ENCODE results near the gene NUCB1.

Gene NUCB1

DNA sequence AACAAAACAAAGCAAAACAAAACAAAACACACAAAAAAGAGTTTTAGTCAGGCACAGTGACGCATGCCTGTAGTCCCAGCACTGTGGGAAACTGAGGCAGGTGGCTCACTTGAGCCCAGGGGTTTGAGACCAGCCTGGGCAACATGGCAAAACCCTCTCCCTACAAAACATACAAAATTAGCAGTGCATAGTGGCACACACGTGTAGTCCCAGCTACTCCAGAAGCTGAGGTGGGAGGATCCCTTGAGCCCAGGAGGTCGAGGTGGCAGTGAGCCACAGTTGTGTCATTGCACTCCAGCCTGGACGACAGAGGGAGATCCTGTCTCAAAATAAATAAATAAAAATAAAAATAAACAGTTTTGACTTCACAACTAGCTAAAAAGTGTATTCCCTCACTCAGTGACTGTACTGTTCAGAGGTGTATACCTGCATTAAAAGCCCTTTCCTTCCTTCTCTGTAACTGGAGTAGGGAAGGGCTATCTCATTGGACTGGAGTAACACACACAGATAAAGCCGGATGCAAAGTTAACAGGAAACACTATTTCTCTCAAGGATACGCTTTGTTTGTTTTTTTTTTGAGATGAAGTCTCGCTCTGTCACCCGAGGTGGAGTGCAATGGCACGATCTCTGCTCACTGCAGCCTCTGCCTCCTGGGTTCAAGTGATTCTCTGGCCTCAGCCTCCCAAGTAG is 50.9 kb downstream of the NUCB1 start:
- TF ChIP-seq POU2F2 (IDR thresholded peaks at IDR 0.05; ENCODE audit: low read depth, low read length) (no peak), POLR2A (IDR thresholded peaks at IDR 0.05; ENCODE audit: low read depth, low read length) (no peak), SPI1 (IDR thresholded peaks at IDR 0.05; ENCODE audit: low read depth, low read length) (no peak), POLR2AphosphoS5 (IDR thresholded peaks at IDR 0.05; ENCODE audit: low read depth, low read length) (no peak), PAX5 (IDR thresholded peaks at IDR 0.05; ENCODE audit: insufficient read depth, low read length, severe bottlenecking) (no peak), TAF1 (IDR thresholded peaks at IDR 0.05; ENCODE audit: low read depth, low read length) (no peak)
- FAIRE-seq (no peak), DNase-seq (ENCODE audit: insufficient read length, low spot score) (no peak)

DNA sequence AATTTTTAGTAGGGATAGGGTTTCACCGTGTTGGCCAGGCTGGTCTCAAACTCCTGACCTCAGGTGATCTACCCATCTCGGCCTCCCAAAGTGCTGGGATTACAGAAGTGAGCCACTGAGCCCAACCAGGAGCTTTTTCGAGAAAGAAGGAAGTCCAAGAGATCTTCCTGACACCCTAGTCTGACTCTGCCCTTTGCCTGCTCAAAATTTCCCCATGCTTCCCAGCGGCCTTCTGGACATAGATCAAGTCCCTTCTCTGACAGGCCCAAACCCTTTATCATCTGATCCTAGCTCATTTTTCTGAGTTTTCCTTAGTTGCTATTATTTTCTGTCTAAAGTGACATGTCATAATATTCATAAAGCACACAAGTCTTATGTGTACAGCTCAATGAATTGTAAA is 53.0 kb downstream of the NUCB1 start:
- DNase-seq (ENCODE audit: insufficient read length, low spot score): no peak
- FAIRE-seq: no peak
- TF ChIP-seq TAF1 (IDR thresholded peaks at IDR 0.05; ENCODE audit: low read depth, low read length) (no peak), PAX5 (IDR thresholded peaks at IDR 0.05; ENCODE audit: insufficient read depth, low read length, severe bottlenecking) (no peak), SPI1 (IDR thresholded peaks at IDR 0.05; ENCODE audit: low read depth, low read length) (no peak), POLR2A (IDR thresholded peaks at IDR 0.05; ENCODE audit: low read depth, low read length) (no peak), POLR2AphosphoS5 (IDR thresholded peaks at IDR 0.05; ENCODE audit: low read depth, low read length) (no peak), POU2F2 (IDR thresholded peaks at IDR 0.05; ENCODE audit: low read depth, low read length) (no peak)

DNA sequence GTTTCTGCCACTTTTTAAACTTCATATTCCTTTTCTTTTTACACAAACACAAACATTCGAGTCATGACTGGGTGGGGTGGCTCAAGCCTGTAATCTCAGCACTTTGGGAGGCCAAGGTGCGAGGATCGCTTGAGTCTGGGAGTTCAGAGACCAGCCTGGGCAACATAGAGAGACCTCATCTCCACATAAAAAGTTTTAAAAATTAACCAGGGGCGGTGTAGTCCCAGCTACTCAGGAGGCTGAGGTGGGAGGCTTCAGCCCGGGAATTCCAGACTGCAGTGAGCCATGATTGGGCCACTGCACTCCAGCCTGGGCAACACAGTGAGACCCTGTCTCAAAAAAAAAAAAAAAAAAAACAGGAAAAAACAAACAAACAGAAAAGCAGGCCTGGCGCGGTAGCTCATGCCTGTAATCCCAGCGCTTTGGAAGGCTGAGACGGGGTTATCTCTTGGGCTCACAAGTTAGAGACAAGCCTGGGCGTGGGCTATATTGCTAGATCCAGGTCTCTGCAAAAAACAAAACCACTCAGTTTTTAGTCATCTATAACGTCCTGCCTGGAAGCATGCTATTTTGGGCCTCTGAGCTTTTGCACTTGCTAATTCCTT is 54.0 kb downstream of the NUCB1 start:
- no peak for TF ChIP-seq POLR2AphosphoS5 (IDR thresholded peaks at IDR 0.05; ENCODE audit: low read depth, low read length)
- TF ChIP-seq PAX5 (IDR thresholded peaks at IDR 0.05; ENCODE audit: insufficient read depth, low read length, severe bottlenecking): no peak
- no peak for TF ChIP-seq POU2F2 (IDR thresholded peaks at IDR 0.05; ENCODE audit: low read depth, low read length)
- no peak for TF ChIP-seq SPI1 (IDR thresholded peaks at IDR 0.05; ENCODE audit: low read depth, low read length)
- DNase-seq (ENCODE audit: insufficient read length, low spot score) (no peak), FAIRE-seq (no peak)

DNA sequence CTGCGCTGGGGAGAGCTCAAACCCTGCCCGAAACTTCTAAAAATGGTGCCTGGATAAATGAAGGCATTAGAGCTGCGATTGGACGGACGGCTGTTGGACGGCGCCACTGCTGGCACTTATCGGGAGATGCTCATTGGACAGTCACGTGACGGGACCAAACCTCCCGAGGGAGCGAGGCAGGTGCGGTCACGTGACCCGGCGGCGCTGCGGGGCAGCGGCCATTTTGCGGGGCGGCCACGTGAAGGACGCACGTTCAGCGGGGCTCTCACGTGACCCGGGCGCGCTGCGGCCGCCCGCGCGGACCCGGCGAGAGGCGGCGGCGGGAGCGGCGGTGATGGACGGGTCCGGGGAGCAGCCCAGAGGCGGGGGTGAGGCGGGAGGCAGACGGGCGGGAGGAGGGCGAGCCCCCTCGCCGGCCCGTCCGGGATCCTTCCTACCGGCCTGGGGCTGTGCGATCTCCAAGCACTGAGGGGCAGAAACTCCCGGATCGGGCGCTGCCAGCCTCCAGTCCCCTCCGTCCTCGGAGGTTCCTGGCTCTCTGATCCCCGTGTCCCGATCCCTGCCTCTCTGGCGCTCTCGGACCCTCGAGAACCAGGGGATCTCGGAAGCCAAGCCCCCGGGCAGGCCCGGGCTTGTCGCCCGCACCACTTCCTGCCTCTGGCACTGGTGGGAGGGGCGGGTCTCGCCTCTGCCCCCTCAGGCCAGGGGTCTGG is 54.6 kb downstream of the NUCB1 start, which contains the start of gene BAX:
Gene BAX, plus strand, starts transcription at position 281 of the 713 bp plus-strand sequence. Its CDS starts 54 bp downstream, at position 335.
- TF ChIP-seq SPI1 (IDR thresholded peaks at IDR 0.05; ENCODE audit: low read depth, low read length) (0 out of 2 replicates have a peak, but pooled peaks have one; percentile 26), TAF1 (IDR thresholded peaks at IDR 0.05; ENCODE audit: low read depth, low read length) (peak; percentile 61), POU2F2 (IDR thresholded peaks at IDR 0.05; ENCODE audit: low read depth, low read length) (peak; percentile 50; the same call in 1 of the 2 replicates), POLR2A (IDR thresholded peaks at IDR 0.05; ENCODE audit: low read depth, low read length) (peak; percentile 67; the same call in 1 of the 2 replicates), POLR2AphosphoS5 (IDR thresholded peaks at IDR 0.05; ENCODE audit: low read depth, low read length) (peak; percentile 74), PAX5 (IDR thresholded peaks at IDR 0.05; ENCODE audit: insufficient read depth, low read length, severe bottlenecking) (no peak)
- peak; percentile 99 for FAIRE-seq
- DNase-seq (ENCODE audit: insufficient read length, low spot score): peak; percentile 97

DNA sequence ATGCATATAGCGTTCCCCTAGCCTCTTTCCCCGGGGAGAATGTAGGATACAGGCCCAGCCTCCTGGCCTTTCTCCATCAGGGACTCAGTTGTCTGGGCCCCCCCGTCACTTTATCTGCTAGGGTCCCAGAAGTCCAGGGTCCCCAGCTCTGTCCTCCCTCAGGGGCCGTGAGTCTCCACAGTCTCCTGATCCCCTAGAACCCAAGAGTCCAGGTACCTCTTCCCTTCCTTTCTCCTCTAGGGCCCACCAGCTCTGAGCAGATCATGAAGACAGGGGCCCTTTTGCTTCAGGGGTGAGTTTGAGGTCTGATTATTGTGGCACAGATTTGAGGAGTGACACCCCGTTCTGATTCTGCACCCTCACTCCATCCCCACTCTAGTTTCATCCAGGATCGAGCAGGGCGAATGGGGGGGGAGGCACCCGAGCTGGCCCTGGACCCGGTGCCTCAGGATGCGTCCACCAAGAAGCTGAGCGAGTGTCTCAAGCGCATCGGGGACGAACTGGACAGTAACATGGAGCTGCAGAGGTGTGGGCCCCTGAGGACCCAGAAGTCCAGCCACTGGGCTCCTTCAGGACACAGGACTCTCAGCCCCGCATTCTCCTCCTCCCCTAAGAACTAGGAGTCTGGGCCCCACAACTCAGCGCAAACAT is 55.3 kb downstream of the NUCB1 start:
- FAIRE-seq: no peak

DNA sequence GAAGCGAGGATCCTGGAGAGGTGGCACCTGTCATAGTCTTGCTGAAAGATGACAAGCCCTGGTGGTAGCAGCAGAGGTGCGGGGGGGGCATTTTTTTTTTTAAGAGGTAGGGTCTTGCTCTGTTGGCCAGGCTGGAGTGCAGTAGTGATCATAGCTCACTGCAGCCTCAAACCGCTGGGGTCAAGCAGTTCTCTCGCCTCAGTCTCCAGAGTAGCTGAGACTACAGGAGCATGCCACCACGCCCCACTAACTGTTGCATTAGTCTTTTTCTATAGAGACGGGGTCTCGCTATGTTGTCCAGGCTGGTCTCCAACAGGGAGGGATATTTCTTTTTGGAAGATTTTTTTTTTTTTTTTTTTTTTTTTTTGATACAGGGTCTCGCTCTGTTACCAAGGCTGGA is 57.9 kb downstream of the NUCB1 start:
- DNase-seq (ENCODE audit: insufficient read length, low spot score): no peak
- FAIRE-seq: no peak
- TF ChIP-seq POLR2AphosphoS5 (IDR thresholded peaks at IDR 0.05; ENCODE audit: low read depth, low read length) (no peak), POLR2A (IDR thresholded peaks at IDR 0.05; ENCODE audit: low read depth, low read length) (no peak), SPI1 (IDR thresholded peaks at IDR 0.05; ENCODE audit: low read depth, low read length) (no peak), PAX5 (IDR thresholded peaks at IDR 0.05; ENCODE audit: insufficient read depth, low read length, severe bottlenecking) (no peak), POU2F2 (IDR thresholded peaks at IDR 0.05; ENCODE audit: low read depth, low read length) (no peak)

More for the DNA sequence above, 55.3 kb downstream of the NUCB1 start:
- TF ChIP-seq PAX5 (IDR thresholded peaks at IDR 0.05; ENCODE audit: insufficient read depth, low read length, severe bottlenecking): no peak
- TF ChIP-seq POLR2A (IDR thresholded peaks at IDR 0.05; ENCODE audit: low read depth, low read length): no peak
- no peak for TF ChIP-seq TAF1 (IDR thresholded peaks at IDR 0.05; ENCODE audit: low read depth, low read length)
- no peak for TF ChIP-seq POU2F2 (IDR thresholded peaks at IDR 0.05; ENCODE audit: low read depth, low read length)
- TF ChIP-seq SPI1 (IDR thresholded peaks at IDR 0.05; ENCODE audit: low read depth, low read length): no peak
- TF ChIP-seq POLR2AphosphoS5 (IDR thresholded peaks at IDR 0.05; ENCODE audit: low read depth, low read length): no peak
- no peak for DNase-seq (ENCODE audit: insufficient read length, low spot score)

DNA sequence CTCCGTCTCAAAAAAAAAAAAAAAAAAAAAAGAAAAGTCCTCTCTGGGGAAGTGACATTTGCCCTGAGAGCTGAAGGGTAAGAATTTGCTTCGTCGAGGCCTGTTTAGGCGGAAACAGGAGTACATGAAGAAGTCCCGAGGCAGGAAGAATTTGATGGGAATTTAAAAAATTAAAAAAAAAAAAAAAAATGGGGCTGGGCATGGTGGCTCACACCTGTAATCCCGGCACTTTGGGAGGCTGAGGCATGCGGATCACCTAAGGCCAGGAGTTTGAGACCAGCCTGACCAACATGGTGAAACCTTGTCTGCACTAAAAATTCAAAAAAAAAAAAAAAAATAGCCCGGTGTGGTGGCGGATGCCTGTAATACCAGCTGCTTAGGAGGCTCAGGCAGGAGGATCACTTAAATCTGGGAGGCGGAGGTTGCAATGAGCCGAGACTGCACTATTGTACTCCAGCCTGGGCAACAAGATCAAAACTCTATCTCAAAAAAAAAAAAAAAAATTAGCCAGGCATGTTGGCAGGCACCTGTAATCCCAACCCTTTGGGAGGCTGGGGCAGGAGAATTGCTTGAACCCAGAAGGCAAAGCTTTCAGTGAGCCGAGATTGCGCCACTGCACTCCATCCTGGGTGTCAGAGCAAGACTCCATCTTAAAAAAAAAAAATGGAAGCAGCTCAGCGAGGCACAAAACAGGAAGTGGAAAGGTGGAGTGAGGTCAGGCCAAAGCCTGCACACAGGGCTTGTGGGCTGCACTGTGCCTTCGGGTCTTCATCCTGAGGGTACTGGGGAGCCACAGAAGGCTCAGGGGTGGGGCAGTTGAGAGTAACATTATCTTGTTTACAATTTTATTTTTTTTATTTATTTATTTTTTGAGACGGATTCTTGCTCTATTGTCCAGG is 59.5 kb downstream of the NUCB1 start:
- no peak for FAIRE-seq
- TF ChIP-seq POLR2AphosphoS5 (IDR thresholded peaks at IDR 0.05; ENCODE audit: low read depth, low read length): no peak
- no peak for TF ChIP-seq POLR2A (IDR thresholded peaks at IDR 0.05; ENCODE audit: low read depth, low read length)
- TF ChIP-seq POU2F2 (IDR thresholded peaks at IDR 0.05; ENCODE audit: low read depth, low read length): no peak
- TF ChIP-seq TAF1 (IDR thresholded peaks at IDR 0.05; ENCODE audit: low read depth, low read length): no peak
- no peak for TF ChIP-seq PAX5 (IDR thresholded peaks at IDR 0.05; ENCODE audit: insufficient read depth, low read length, severe bottlenecking)
- TF ChIP-seq SPI1 (IDR thresholded peaks at IDR 0.05; ENCODE audit: low read depth, low read length): peak; percentile 82
- no peak for DNase-seq (ENCODE audit: insufficient read length, low spot score)

DNA sequence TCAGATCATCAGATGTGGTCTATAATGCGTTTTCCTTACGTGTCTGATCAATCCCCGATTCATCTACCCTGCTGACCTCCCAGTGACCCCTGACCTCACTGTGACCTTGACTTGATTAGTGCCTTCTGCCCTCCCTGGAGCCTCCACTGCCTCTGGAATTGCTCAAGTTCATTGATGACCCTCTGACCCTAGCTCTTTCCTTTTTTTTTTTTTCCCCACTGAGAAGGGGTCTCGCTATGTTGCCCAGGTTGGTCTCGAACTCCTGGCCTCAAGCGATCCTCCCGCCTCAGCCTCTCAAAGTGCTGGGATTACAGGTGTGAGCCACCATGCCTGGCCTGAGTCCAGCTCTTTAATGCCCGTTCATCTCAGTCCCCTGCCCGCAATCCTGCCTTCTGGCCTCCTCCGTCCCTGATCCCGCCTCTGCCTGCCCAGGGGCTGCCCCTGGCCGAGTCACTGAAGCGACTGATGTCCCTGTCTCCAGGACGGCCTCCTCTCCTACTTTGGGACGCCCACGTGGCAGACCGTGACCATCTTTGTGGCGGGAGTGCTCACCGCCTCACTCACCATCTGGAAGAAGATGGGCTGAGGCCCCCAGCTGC is 61.0 kb downstream of the NUCB1 start:
- FAIRE-seq: no peak
- TF ChIP-seq POLR2A (IDR thresholded peaks at IDR 0.05; ENCODE audit: low read depth, low read length) (no peak), TAF1 (IDR thresholded peaks at IDR 0.05; ENCODE audit: low read depth, low read length) (no peak), SPI1 (IDR thresholded peaks at IDR 0.05; ENCODE audit: low read depth, low read length) (no peak), PAX5 (IDR thresholded peaks at IDR 0.05; ENCODE audit: insufficient read depth, low read length, severe bottlenecking) (no peak), POLR2AphosphoS5 (IDR thresholded peaks at IDR 0.05; ENCODE audit: low read depth, low read length) (no peak), POU2F2 (IDR thresholded peaks at IDR 0.05; ENCODE audit: low read depth, low read length) (no peak)
- DNase-seq (ENCODE audit: insufficient read length, low spot score): no peak

All from GM12891 (cell line).